HepG2 (cell line): Measurements from ENCODE around the gene CHCHD3. TPM values are rescaled to one million over a fixed set of nuclear protein-coding genes. Genes with fewer than 3 reads are reported as not detected.

Source experiments
- ATAC-seq: fragments of 200-7000 bp; cut with Tn5 transposase; 3 replicates; pipeline ENCODE4 v1.9.1; 2020; ENCODE audit warnings: mild to moderate bottlenecking, moderate library complexity
- BruUV-seq: library from RNA; stranded (reverse); fragments of 400-500 nt; replicated peaks from 2 replicates; lab custom pipeline; 2021; lab: Mats Ljungman, UMichigan
- CTCF ChIA-PET: fragments of 300-600 bp; formaldehyde crosslinking; extraction: SDS; loops from one replicate; lab custom pipeline; 2021; ENCODE audit warnings: low total read pairs, inconsistent platforms, low intra/inter-chr PET ratio; lab: Yijun Ruan, JAX
- POLR2A ChIA-PET: fragments of 350-600 bp; sonication (Branson Sonifier 250); formaldehyde crosslinking; loops from one replicate; lab custom pipeline; 2020; ENCODE audit warnings: antibody characterized with exemption, inconsistent platforms; lab: Yijun Ruan, JAX
- DNase-seq: peaks from one replicate; pipeline ENCODE4 v3.0.0-alpha.2; 2015; ENCODE audit warnings: low spot score
- FAIRE-seq: peaks from 3 replicates; lab custom pipeline; 2011; peaks lifted over from hg19 to GRCh38; lab: Jason Lieb, UNC
- H2AFZ ChIP-seq: one replicate; pipeline ENCODE4 v1.6.1; 2011; ENCODE audit warnings: low read length, inconsistent platforms
- H3K27ac ChIP-seq: fragments of 300-600 bp; 3 replicates; pipeline ENCODE4 v1.8.0; 2011; ENCODE audit warnings: mixed run types, mild to moderate bottlenecking, mixed read lengths, low read length, inconsistent platforms; ENCODE audit not compliant: insufficient read depth; ENCODE audit errors: extremely low read length
- H3K27me3 ChIP-seq, 2 experiments: fragments of 200-600 bp in 1 of 2; 2 replicates in 1 of 2; 3 replicates in 1 of 2; pipeline versions ENCODE4 v1.6.0 to v1.8.0; 2011; ENCODE audit warnings: low read length in 2 of 2, mild to moderate bottlenecking in 2 of 2, moderate library complexity in 2 of 2, inconsistent platforms in 1 of 2; ENCODE audit not compliant: insufficient read depth in 2 of 2, control insufficient read depth in 1 of 2
- H3K36me3 ChIP-seq, 2 experiments: fragments of 200-600 bp in 1 of 2; replicated peaks in 1 of 2; 2 replicates in 1 of 2; 3 replicates in 1 of 2; pipeline versions ENCODE4 v1.5.1 to v1.8.0; 2011; ENCODE audit warnings: low read length in 2 of 2, inconsistent platforms in 1 of 2; ENCODE audit not compliant: insufficient read depth in 2 of 2, control insufficient read depth in 1 of 2
- H3K4me1 ChIP-seq: 2 replicates; pipeline ENCODE4 v1.5.1; 2012; ENCODE audit warnings: low read length, inconsistent platforms; ENCODE audit not compliant: insufficient read depth
- H3K4me2 ChIP-seq: 2 replicates; pipeline ENCODE4 v1.6.0; 2011; ENCODE audit warnings: low read depth, low read length, inconsistent platforms
- H3K4me3 ChIP-seq, 3 experiments: fragments of 200-600 bp in 1 of 3; sonication (generic), shearing (Covaris generic) in 1 of 3; replicated peaks in 1 of 3; 2 replicates each; pipeline ENCODE4 v1.5.1; 2011 to 2016; ENCODE audit warnings: low read length in 3 of 3, inconsistent platforms in 2 of 3, low read depth in 2 of 3, mild to moderate bottlenecking in 2 of 3, control low read depth in 1 of 3, mixed read lengths in 1 of 3; ENCODE audit not compliant: insufficient read depth in 1 of 3
- H3K79me2 ChIP-seq: one replicate; pipeline ENCODE4 v1.6.1; 2011; ENCODE audit warnings: low read length, inconsistent platforms; ENCODE audit not compliant: insufficient read depth
- H3K9ac ChIP-seq: 2 replicates; pipeline ENCODE4 v1.6.0; 2011; ENCODE audit warnings: mild to moderate bottlenecking, low read depth, low read length, inconsistent platforms; ENCODE audit not compliant: insufficient read depth
- H3K9me3 ChIP-seq: 2 replicates; pipeline ENCODE4 v1.5.1; 2012; ENCODE audit warnings: mild to moderate bottlenecking, low read length
- H4K20me1 ChIP-seq: 2 replicates; pipeline ENCODE4 v1.6.0; 2011; ENCODE audit warnings: inconsistent platforms, mild to moderate bottlenecking, low read length, moderate library complexity; ENCODE audit not compliant: insufficient read depth
- AHDC1 ChIP-seq: sonication (generic); formaldehyde crosslinking; IDR thresholded peaks from 2 replicates; pipeline ENCODE4 v1.5.1; 2020; ENCODE audit warnings: mild to moderate bottlenecking, missing genetic modification reagents, borderline replicate concordance
- ETV6 ChIP-seq: sonication (generic); formaldehyde crosslinking; conservative IDR thresholded peaks from 2 replicates; pipeline ENCODE4 v1.4.0; 2020; ENCODE audit warnings: missing genetic modification reagents
- HNF4A ChIP-seq: sonication (generic); formaldehyde crosslinking; IDR thresholded peaks from 2 replicates; pipeline ENCODE4 v1.4.0; 2020; ENCODE audit warnings: missing genetic modification reagents
- HOXA3 ChIP-seq: sonication (generic); formaldehyde crosslinking; IDR thresholded peaks from 2 replicates; pipeline ENCODE4 v1.5.0; 2020; ENCODE audit warnings: missing genetic modification reagents
- ISL2 ChIP-seq: sonication (generic); formaldehyde crosslinking; IDR thresholded peaks from 2 replicates; pipeline ENCODE4 v1.5.0; 2020; ENCODE audit warnings: missing genetic modification reagents
- KDM1A ChIP-seq: IDR thresholded peaks from 2 replicates; pipeline ENCODE4 v1.6.1; 2016; ENCODE audit warnings: missing compliant biosample characterization
- NR2F6 ChIP-seq, 2 experiments: IDR thresholded peaks; 2 replicates each; pipeline ENCODE4 v1.6.1; 2016; ENCODE audit warnings: antibody characterized with exemption in 1 of 2, mild to moderate bottlenecking in 1 of 2
- ZBTB49 ChIP-seq: sonication (generic); formaldehyde crosslinking; IDR thresholded peaks from 2 replicates; pipeline ENCODE4 v1.4.0; 2020; ENCODE audit warnings: missing genetic modification reagents, borderline replicate concordance
- ZNF570 ChIP-seq: sonication (generic); formaldehyde crosslinking; IDR thresholded peaks from 2 replicates; pipeline ENCODE4 v1.4.0; 2020; ENCODE audit warnings: mild to moderate bottlenecking, missing genetic modification reagents, borderline replicate concordance
- ZNF672 ChIP-seq: sonication (generic); formaldehyde crosslinking; IDR thresholded peaks from 2 replicates; pipeline ENCODE4 v1.8.1; 2022; ENCODE audit warnings: missing genetic modification reagents
- ZNF782 ChIP-seq: sonication (generic); formaldehyde crosslinking; IDR thresholded peaks from 2 replicates; pipeline ENCODE4 v1.4.0; 2020; ENCODE audit warnings: missing genetic modification reagents, mild to moderate bottlenecking, borderline replicate concordance
- WGBS: methylation state at CpG from one replicate; pipeline ENCODE4 v1.1.6; 2017; ENCODE audit warnings: low lambda C conversion rate; 5-methylcytosine and 5-hydroxymethylcytosine counted together
- in situ Hi-C: cut with HindIII; loops from 2 replicates; pipeline ENCODE4 v1.10.0; 2017; ENCODE audit warnings: low pct_unique_long_range_greater_than_20kb; ENCODE audit not compliant: extremely low pct_ligation_motif_present
- intact Hi-C: fragments of 100-400 bp; cut with micrococcal nuclease; formaldehyde crosslinking; loops from one replicate; pipeline ENCODE4 v1.10.0; 2022; ENCODE audit not compliant: unreplicated experiment
- polyA plus RNA-seq, 8 experiments: library from polyadenylated mRNA; depleted of rRNA in 3 of 8; stranded (reverse) in 7 of 8; unstranded in 1 of 8; fragments of >200 nt; fragmentation: Illumina TruSeq in 4 of 8; extraction: Trizol in 4 of 8; gene quantifications; 2 replicates each; pipeline versions ENCODE4 v1.2.1 to v1.2.3, GENCODE V29; 2011 to 2016; ENCODE audit warnings: low read depth in 4 of 8, missing spikeins in 1 of 8, mixed read lengths in 1 of 8; ENCODE audit not compliant: insufficient read depth in 1 of 8
- total RNA-seq, 5 experiments: library from RNA; depleted of rRNA; stranded (reverse); fragments of >200 nt; fragmentation: Illumina TruSeq; extraction: Trizol; gene quantifications; 2 replicates each; pipeline ENCODE4 v1.2.3, GENCODE V29; 2016; ENCODE audit warnings: low read depth in 1 of 5
- TF ChIP-seq, protein P1 (sequence below): conservative IDR thresholded peaks from 2 replicates; pipeline ENCODE4 v1.6.1; 2018; ENCODE audit warnings: missing genetic modification reagents

Gene CHCHD3
- total and polyA plus RNA-seq, 2 of the 13 experiments (the other 11 are each of a cell fraction or from before 2014, with no cell fraction given): 32.7 to 86.8 TPM

GRCh38 chr7:133061357-133061756 is 20.5 kb downstream of the CHCHD3 start:
- BruUV-seq: no TSS peak
- no peaks in the 10 kb centered on the region for H3K9me3 ChIP-seq
- H3K27ac ChIP-seq: no peak overlapping the region
- peaks cover 8% of the 10 kb centered on the region; the same call in 1 of the 2 replicates for H3K4me1 ChIP-seq
- no peaks in the 10 kb centered on the region for H3K27me3 ChIP-seq
- no peak overlapping the region for H3K4me2 ChIP-seq
- 100% methylated on average over 2 of the region's 2 CpGs for WGBS
- intact Hi-C loops: no loop called here
- no peak overlapping the region for H3K4me3 ChIP-seq
- DNase-seq (no peak), FAIRE-seq (no peak), ATAC-seq (no peak)
- TF ChIP-seq KDM1A (CRISPR knock-in tag) (no peak), HOXA3 (CRISPR knock-in tag) (no peak), ZBTB49 (CRISPR knock-in tag) (no peak), AHDC1 (CRISPR knock-in tag) (no peak), ISL2 (CRISPR knock-in tag) (no peak), NR2F6 (IDR thresholded peaks at IDR 0.05) (no peak), NR2F6 (CRISPR knock-in tag; IDR thresholded peaks at IDR 0.05) (no peak), ZNF672 (no peak), ZNF570 (CRISPR knock-in tag) (no peak), ZNF782 (CRISPR knock-in tag) (no peak), HNF4A (CRISPR knock-in tag) (no peak), ETV6 (CRISPR knock-in tag) (no peak)
- TF ChIP-seq, protein P1, sequence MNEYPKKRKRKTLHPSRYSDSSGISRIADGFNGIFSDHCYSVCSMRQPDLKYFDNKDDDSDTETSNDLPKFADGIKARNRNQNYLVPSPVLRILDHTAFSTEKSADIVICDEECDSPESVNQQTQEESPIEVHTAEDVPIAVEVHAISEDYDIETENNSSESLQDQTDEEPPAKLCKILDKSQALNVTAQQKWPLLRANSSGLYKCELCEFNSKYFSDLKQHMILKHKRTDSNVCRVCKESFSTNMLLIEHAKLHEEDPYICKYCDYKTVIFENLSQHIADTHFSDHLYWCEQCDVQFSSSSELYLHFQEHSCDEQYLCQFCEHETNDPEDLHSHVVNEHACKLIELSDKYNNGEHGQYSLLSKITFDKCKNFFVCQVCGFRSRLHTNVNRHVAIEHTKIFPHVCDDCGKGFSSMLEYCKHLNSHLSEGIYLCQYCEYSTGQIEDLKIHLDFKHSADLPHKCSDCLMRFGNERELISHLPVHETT (CRISPR knock-in tag): no peak
- CTCF ChIA-PET: no interaction called here
- H3K36me3 ChIP-seq: peaks cover 0 to 11% of the 10 kb centered on the region in 2 experiments; a peak in 3 of 5 replicates
- in situ Hi-C loops: no loop called here
- H3K9ac ChIP-seq: no peak overlapping the region
- H4K20me1 ChIP-seq: no peaks in the 10 kb centered on the region; the same call in 1 of the 2 replicates
- POLR2A ChIA-PET: no interaction called here
- no peak overlapping the region for H2AFZ ChIP-seq
- peaks cover 14% of the 10 kb centered on the region for H3K79me2 ChIP-seq
